Gastrocnemius medialis (tissue), 4 donors: ENCODE data around the gene STX10. TPM values are rescaled to one million over a fixed set of nuclear protein-coding genes. Genes with fewer than 3 reads are reported as not detected.

Source experiments
- ATAC-seq, 2 donors: fragments of 150-250 bp; one replicate each; pipeline ENCODE4 v1.9.1; 2016
- DNase-seq, 2 donors: peaks; one replicate each; pipeline ENCODE4 v3.0.0-alpha.2; 2019
- H3K27ac ChIP-seq, 4 donors: fragments of 200-600 bp; sonication (generic); 1 replicate in 1 of 4; 2 replicates in 3 of 4; pipeline ENCODE4 v1.5.1; 2016 to 2018; ENCODE audit warnings: mild to moderate bottlenecking in 2 of 4, moderate library complexity in 1 of 4
- H3K27me3 ChIP-seq, 3 donors: fragments of 200-600 bp; sonication (generic) in 2 of 3; 1 replicate in 1 of 3; 2 replicates in 2 of 3; pipeline versions ENCODE4 v1.5.1 to v1.6.0; 2016 to 2019; ENCODE audit warnings: mild to moderate bottlenecking in 1 of 3, moderate library complexity in 1 of 3
- H3K36me3 ChIP-seq, 2 donors: fragments of 200-600 bp; sonication (generic) in 1 of 2; one replicate each; pipeline ENCODE4 v1.5.1; 2017 to 2018
- H3K4me1 ChIP-seq, 2 donors: fragments of 200-600 bp; sonication (generic) in 1 of 2; one replicate each; pipeline ENCODE4 v1.5.1; 2016 to 2017; ENCODE audit warnings: mild to moderate bottlenecking in 2 of 2
- H3K4me3 ChIP-seq, 4 donors: fragments of 200-600 bp; sonication (generic) in 3 of 4; 1 replicate in 1 of 4; 2 replicates in 3 of 4; pipeline ENCODE4 v1.5.1; 2016 to 2019; ENCODE audit warnings: mild to moderate bottlenecking in 2 of 4
- H3K9me3 ChIP-seq, 3 donors: fragments of 200-600 bp; sonication (generic) in 2 of 3; 1 replicate in 1 of 3; 2 replicates in 2 of 3; pipeline ENCODE4 v1.5.1; 2016 to 2019
- CTCF ChIP-seq, 5 experiments: fragments of 450-650 bp in 3 of 5; fragments of 200-600 bp in 2 of 5; sonication (generic) in 2 of 5; IDR thresholded peaks in 4 of 5; conservative IDR thresholded peaks in 1 of 5; 1 replicate in 4 of 5; 2 replicates in 1 of 5; pipeline ENCODE4 v1.5.1; 2016 to 2019; ENCODE audit warnings: antibody characterized with exemption in 5 of 5, mild to moderate bottlenecking in 3 of 5, moderate library complexity in 3 of 5
- POLR2A ChIP-seq, 2 donors: fragments of 450-650 bp; IDR thresholded peaks; one replicate each; pipeline ENCODE4 v1.6.1; 2017; ENCODE audit warnings: antibody characterized with exemption in 2 of 2, mild to moderate bottlenecking in 2 of 2, moderate library complexity in 2 of 2
- in situ Hi-C, 4 donors: fragments of 200-750 bp; cut with MboI; loops; one replicate each; pipeline versions ENCODE4 v1.15.0 to v1.8.0; 2017; ENCODE audit warnings: low sequenced_read_pairs in 4 of 4
- intact Hi-C: fragments of 100-400 bp; cut with DNase I; formaldehyde crosslinking; loops from one replicate; pipeline ENCODE4 v1.15.1; 2023; ENCODE audit warnings: low total_unique reads
- total RNA-seq, 4 donors: library from RNA; depleted of rRNA; stranded (reverse); fragments of >200 nt; gene quantifications; one replicate each; pipeline versions ENCODE4 v1.1.0 to v1.2.3, GENCODE V29; 2016

Gene STX10
- total RNA-seq = 10 to 100 TPM; 16.5 to 40.7 (median 33.4) TPM

- Histone ChIP-seq H3K27me3 (peaks cover 0 to 18% (median 7%) of the 10 kb centered on the region in 3 donors), H3K36me3 (peaks cover 0 to 6% of the 10 kb centered on the region in 2 donors), H3K4me3 (peak within 1 kb of the TSS; percentile 86 to 93 (median 91)), H3K4me1 (peaks cover 26 to 32% of the 10 kb centered on the region in 2 donors), H3K9me3 (no peaks in the 10 kb centered on the region), H3K27ac (peak within 1 kb of the TSS; percentile 96 to 99 (median 98))
- intact Hi-C loops = loop anchor here (1.0 to 5.0 kb wide), 9 partner anchors 16 to 1412 kb away; partner anchors contain the start of genes JUNB and NACC1
- ATAC-seq (peak; percentile 67 to 68), DNase-seq (peak; percentile 93 to 94)
- peak; percentile 84 for TF ChIP-seq POLR2A (IDR thresholded peaks at IDR 0.05)
- peak; percentile 38 to 74 (median 68) for TF ChIP-seq CTCF (IDR thresholded peaks at IDR 0.05 in 4 of 5, conservative IDR thresholded peaks at IDR 0.05 in 1 of 5)
- in situ Hi-C loops = no loop called here
These were observed at the start of gene STX10, which contains the start of gene IER2 for GRCh38 chr19:13150187-13150930. Gene STX10, minus strand, starts transcription at chr19:13150375. Its CDS starts 202 bp downstream, at chr19:13150173. Gene IER2, plus strand, starts transcription at chr19:13150411. Its CDS starts 2,776 bp downstream, at chr19:13153187.

- ATAC-seq (no peak), DNase-seq (no peak)
- H3K9me3 ChIP-seq = no peaks in the 10 kb centered on the region
- no peaks in the 10 kb centered on the region for H3K4me1 ChIP-seq
- H3K27me3 ChIP-seq = no peaks in the 10 kb centered on the region
- intact Hi-C loops = no loop called here
- H3K4me3 ChIP-seq = no peak overlapping the region
- no peak overlapping the region for H3K27ac ChIP-seq
- in situ Hi-C loops = loop anchor here in 1 of 4 donors (10.0 kb wide), 1 partner anchor 66 kb away; no protein-coding TSS in a partner anchor
- H3K36me3 ChIP-seq = no peaks in the 10 kb centered on the region
- no peak for TF ChIP-seq POLR2A (IDR thresholded peaks at IDR 0.05)
- TF ChIP-seq CTCF (IDR thresholded peaks at IDR 0.05 in 4 of 5, conservative IDR thresholded peaks at IDR 0.05 in 1 of 5) = no peak
These were observed 48.5 kb upstream of the STX10 start for GRCh38 chr19:13198634-13199033.

GRCh38 chr19:13195678-13196077, 45.5 kb upstream of the STX10 start:
- ATAC-seq = no peak
- no peaks in the 10 kb centered on the region for H3K27me3 ChIP-seq

GRCh38 chr19:13190781-13191540, 40.8 kb upstream of the STX10 start:
- ATAC-seq (no peak), DNase-seq (no peak)
- no peaks in the 10 kb centered on the region for H3K27me3 ChIP-seq
- H3K9me3 ChIP-seq = no peaks in the 10 kb centered on the region
- no peak overlapping the region for H3K27ac ChIP-seq
- no peaks in the 10 kb centered on the region for H3K36me3 ChIP-seq
- TF ChIP-seq CTCF (IDR thresholded peaks at IDR 0.05 in 4 of 5, conservative IDR thresholded peaks at IDR 0.05 in 1 of 5) (no peak), POLR2A (IDR thresholded peaks at IDR 0.05) (no peak)
- intact Hi-C loops = no loop called here
- H3K4me3 ChIP-seq = no peak overlapping the region
- no peaks in the 10 kb centered on the region for H3K4me1 ChIP-seq
- in situ Hi-C loops = loop anchor here in 1 of 4 donors (10.0 kb wide), 1 partner anchor 74 kb away; no protein-coding TSS in a partner anchor

More at GRCh38 chr19:13195678-13196077, 45.5 kb upstream of the STX10 start:
- in situ Hi-C loops (loop anchor here in 1 of 4 donors (10.0 kb wide), 1 partner anchor 69 kb away; no protein-coding TSS in a partner anchor), intact Hi-C loops (no loop called here)
- H3K4me1 ChIP-seq = no peaks in the 10 kb centered on the region
- H3K4me3 ChIP-seq = no peak overlapping the region
- H3K27ac ChIP-seq = no peak overlapping the region
- TF ChIP-seq CTCF (IDR thresholded peaks at IDR 0.05 in 4 of 5, conservative IDR thresholded peaks at IDR 0.05 in 1 of 5) (no peak), POLR2A (IDR thresholded peaks at IDR 0.05) (no peak)
- H3K36me3 ChIP-seq = no peaks in the 10 kb centered on the region
- no peak for DNase-seq
- H3K9me3 ChIP-seq = no peaks in the 10 kb centered on the region
